Measurements from ENCODE around the gene PNPLA7.

- TF ChIP-seq POLR2AphosphoS5 (IDR thresholded peaks at IDR 0.05) (no peak), POLR2A (IDR thresholded peaks at IDR 0.05) (no peak), EP300 (IDR thresholded peaks at IDR 0.05) (no peak)
- TF ChIP-seq, protein P1, sequence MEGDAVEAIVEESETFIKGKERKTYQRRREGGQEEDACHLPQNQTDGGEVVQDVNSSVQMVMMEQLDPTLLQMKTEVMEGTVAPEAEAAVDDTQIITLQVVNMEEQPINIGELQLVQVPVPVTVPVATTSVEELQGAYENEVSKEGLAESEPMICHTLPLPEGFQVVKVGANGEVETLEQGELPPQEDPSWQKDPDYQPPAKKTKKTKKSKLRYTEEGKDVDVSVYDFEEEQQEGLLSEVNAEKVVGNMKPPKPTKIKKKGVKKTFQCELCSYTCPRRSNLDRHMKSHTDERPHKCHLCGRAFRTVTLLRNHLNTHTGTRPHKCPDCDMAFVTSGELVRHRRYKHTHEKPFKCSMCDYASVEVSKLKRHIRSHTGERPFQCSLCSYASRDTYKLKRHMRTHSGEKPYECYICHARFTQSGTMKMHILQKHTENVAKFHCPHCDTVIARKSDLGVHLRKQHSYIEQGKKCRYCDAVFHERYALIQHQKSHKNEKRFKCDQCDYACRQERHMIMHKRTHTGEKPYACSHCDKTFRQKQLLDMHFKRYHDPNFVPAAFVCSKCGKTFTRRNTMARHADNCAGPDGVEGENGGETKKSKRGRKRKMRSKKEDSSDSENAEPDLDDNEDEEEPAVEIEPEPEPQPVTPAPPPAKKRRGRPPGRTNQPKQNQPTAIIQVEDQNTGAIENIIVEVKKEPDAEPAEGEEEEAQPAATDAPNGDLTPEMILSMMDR (IDR thresholded peaks at IDR 0.05) = no peak
Observed at GRCh38 chr9:137501457-137501856, 48.7 kb downstream of the PNPLA7 start.

Data from stomach (tissue), 4 donors.